Smooth muscle cell (in vitro differentiated cells): ENCODE measurements around the gene LDLRAP1. TPM values are rescaled to one million over a fixed set of nuclear protein-coding genes. Genes with fewer than 3 reads are reported as not detected.

Experiments
- DNase-seq: peaks from one replicate; lab custom pipeline; 2025; ENCODE audit not compliant: unreplicated experiment; lab: John Stamatoyannopoulos, UW
- H2AFZ ChIP-seq: fragments of 200-600 bp; sonication (generic); 2 replicates; pipeline ENCODE4 v1.6.0; 2016; ENCODE audit warnings: antibody characterized with exemption, low read depth, mild to moderate bottlenecking
- H3F3A ChIP-seq: fragments of 200-600 bp; sonication (generic); 2 replicates; pipeline ENCODE4 v1.6.0; 2017; ENCODE audit warnings: antibody characterized with exemption, low read depth
- H3K27ac ChIP-seq: fragments of 200-600 bp; sonication (generic); 2 replicates; pipeline ENCODE4 v1.5.1; 2016; ENCODE audit warnings: low read depth, mild to moderate bottlenecking
- H3K27me3 ChIP-seq: fragments of 200-600 bp; sonication (generic); 2 replicates; pipeline ENCODE4 v1.6.1; 2016; ENCODE audit warnings: low read depth, mild to moderate bottlenecking
- H3K36me3 ChIP-seq: fragments of 200-600 bp; sonication (generic); 2 replicates; pipeline ENCODE4 v1.5.1; 2016; ENCODE audit warnings: low read depth
- H3K4me1 ChIP-seq: fragments of 200-600 bp; sonication (generic); 2 replicates; pipeline ENCODE4 v1.5.1; 2016; ENCODE audit warnings: low read depth
- H3K4me2 ChIP-seq: fragments of 200-600 bp; sonication (generic); 2 replicates; pipeline ENCODE4 v1.6.0; 2016; ENCODE audit warnings: mild to moderate bottlenecking
- H3K4me3 ChIP-seq: fragments of 200-600 bp; sonication (generic); 2 replicates; pipeline ENCODE4 v1.5.1; 2016; ENCODE audit warnings: mild to moderate bottlenecking
- H3K79me2 ChIP-seq: fragments of 200-600 bp; sonication (generic); 2 replicates; pipeline ENCODE4 v1.6.0; 2016; ENCODE audit warnings: low read depth, mild to moderate bottlenecking
- H3K9ac ChIP-seq: fragments of 200-600 bp; sonication (generic); 2 replicates; pipeline ENCODE4 v1.6.0; 2016; ENCODE audit warnings: low read depth
- H3K9me3 ChIP-seq: fragments of 200-600 bp; sonication (generic); replicated peaks from 2 replicates; pipeline ENCODE4 v1.5.1; 2016; ENCODE audit warnings: low read depth
- H4K20me1 ChIP-seq: fragments of 200-600 bp; sonication (generic); 2 replicates; pipeline ENCODE4 v1.6.0; 2016; ENCODE audit warnings: low read depth
- WGBS: methylation state at CpG from one replicate; pipeline ENCODE4 v1.1.7; 2016; ENCODE audit warnings: low lambda C conversion rate; 5-methylcytosine and 5-hydroxymethylcytosine counted together
- polyA plus RNA-seq: library from polyadenylated mRNA; unstranded; fragments of >200 nt; fragmentation: Nextera tagmentation; extraction: Ambion mirVana; gene quantifications from 2 replicates; pipeline ENCODE4 v1.2.1, GENCODE V29; 2016
- total RNA-seq: library from RNA; depleted of rRNA; stranded (reverse); fragments of >200 nt; gene quantifications from 2 replicates; pipeline ENCODE4 v1.2.3, GENCODE V29; 2014
- TF ChIP-seq, protein P1 (sequence below): fragments of 200-600 bp; sonication (generic); IDR thresholded peaks from 2 replicates; pipeline ENCODE4 v1.5.1; 2017; ENCODE audit warnings: borderline replicate concordance, mild to moderate bottlenecking, antibody characterized with exemption; ENCODE audit not compliant: insufficient read depth, poor library complexity, severe bottlenecking

Gene LDLRAP1
- total and polyA plus RNA-seq, 2 experiments from 2014 or later = 19.5 to 39.0 TPM

DNA sequence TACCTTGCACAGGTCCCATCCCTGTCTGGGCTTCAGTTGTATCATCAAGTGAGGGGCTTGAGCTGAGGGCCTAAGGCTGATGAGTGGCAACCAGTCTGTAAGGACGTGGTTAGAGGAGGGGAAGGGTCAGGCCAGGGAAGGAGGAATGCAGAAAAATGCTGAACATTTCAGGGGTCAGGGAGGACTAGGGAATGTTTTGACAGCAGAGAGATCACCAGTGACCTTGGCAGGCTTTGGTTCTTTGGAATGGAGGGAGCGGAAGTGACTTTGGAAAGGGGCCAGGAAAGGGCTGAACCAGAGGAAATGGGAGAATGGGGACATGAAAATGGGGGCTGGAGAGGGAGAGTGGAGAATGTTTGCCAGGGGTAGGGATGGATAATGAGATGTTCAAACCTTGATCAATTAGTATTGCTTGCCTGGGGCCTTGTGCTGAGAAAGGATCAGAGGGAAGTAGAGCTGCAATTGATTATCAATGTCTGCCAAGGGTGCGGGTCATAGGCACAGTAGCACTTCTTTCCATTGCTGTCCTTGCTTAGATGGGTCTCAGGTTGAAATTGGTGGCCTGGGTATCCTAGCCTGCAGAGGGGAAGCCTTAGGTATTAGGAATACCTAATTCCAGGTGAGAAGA lies 7.4 kb downstream of the LDLRAP1 start:
- Histone ChIP-seq H4K20me1 (peaks cover 96% of the 10 kb centered on the region), H3K4me2 (peak overlapping the region; percentile 51)

DNA sequence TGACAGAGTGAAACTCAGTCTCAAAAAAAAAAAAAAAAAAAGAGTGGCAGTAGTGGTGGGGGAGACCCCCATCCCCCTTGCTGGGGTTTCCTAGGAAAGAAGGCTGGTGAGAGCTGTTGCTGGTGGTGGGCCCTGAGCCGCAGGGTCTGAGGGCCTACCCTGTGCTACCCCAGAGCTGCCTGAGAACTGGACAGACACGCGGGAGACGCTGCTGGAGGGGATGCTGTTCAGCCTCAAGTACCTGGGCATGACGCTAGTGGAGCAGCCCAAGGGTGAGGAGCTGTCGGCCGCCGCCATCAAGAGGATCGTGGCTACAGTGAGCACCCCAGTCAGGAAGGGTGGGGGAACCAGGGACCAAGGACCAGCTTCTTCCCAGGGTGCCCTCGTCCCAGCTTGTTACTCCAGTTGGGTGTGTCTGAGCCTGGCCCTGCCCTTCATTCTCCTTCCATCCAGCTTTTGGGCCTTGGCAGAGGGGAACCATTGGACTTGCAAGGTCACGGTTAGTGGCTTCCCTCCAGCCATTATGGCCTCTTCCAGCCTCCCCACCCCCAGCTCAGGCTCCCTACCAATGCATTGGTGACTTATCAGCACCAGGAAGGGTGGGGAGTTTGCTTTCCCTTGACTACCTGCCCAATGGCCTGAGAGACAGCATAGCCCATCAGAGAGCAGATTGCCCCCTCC lies 10.5 kb downstream of the LDLRAP1 start:
- no peak for DNase-seq
- no peak overlapping the region for H3K4me3 ChIP-seq
- no peak overlapping the region for H3K4me2 ChIP-seq
- H3K9ac ChIP-seq = no peak overlapping the region
- over 99% methylated on average over 11 of the region's 11 CpGs for WGBS
- H3K27ac ChIP-seq = no peak overlapping the region
- H2AFZ ChIP-seq = no peak overlapping the region
- H3K79me2 ChIP-seq = peaks cover 50% of the 10 kb centered on the region
- H3F3A ChIP-seq = no peaks in the 10 kb centered on the region
- peaks cover 7% of the 10 kb centered on the region for H3K4me1 ChIP-seq
- H3K27me3 ChIP-seq = no peaks in the 10 kb centered on the region
- H3K9me3 ChIP-seq = no peaks in the 10 kb centered on the region
- TF ChIP-seq, protein P1, sequence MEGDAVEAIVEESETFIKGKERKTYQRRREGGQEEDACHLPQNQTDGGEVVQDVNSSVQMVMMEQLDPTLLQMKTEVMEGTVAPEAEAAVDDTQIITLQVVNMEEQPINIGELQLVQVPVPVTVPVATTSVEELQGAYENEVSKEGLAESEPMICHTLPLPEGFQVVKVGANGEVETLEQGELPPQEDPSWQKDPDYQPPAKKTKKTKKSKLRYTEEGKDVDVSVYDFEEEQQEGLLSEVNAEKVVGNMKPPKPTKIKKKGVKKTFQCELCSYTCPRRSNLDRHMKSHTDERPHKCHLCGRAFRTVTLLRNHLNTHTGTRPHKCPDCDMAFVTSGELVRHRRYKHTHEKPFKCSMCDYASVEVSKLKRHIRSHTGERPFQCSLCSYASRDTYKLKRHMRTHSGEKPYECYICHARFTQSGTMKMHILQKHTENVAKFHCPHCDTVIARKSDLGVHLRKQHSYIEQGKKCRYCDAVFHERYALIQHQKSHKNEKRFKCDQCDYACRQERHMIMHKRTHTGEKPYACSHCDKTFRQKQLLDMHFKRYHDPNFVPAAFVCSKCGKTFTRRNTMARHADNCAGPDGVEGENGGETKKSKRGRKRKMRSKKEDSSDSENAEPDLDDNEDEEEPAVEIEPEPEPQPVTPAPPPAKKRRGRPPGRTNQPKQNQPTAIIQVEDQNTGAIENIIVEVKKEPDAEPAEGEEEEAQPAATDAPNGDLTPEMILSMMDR = no peak
- H3K36me3 ChIP-seq = no peaks in the 10 kb centered on the region
- H4K20me1 ChIP-seq = peaks cover 97% of the 10 kb centered on the region

More for the DNA sequence above, 7.4 kb downstream of the LDLRAP1 start:
- Histone ChIP-seq H3K9ac (no peak overlapping the region), H3K9me3 (no peaks in the 10 kb centered on the region), H3F3A (peaks cover 6% of the 10 kb centered on the region), H3K36me3 (no peaks in the 10 kb centered on the region), H3K4me3 (no peak overlapping the region), H3K79me2 (peaks cover 73% of the 10 kb centered on the region), H3K4me1 (peaks cover 8% of the 10 kb centered on the region), H2AFZ (no peak overlapping the region), H3K27me3 (no peaks in the 10 kb centered on the region), H3K27ac (peak overlapping the region; percentile 35)
- no peak for DNase-seq
- TF ChIP-seq, protein P1 = no peak
- 87% methylated on average over 3 of the region's 3 CpGs for WGBS

DNA sequence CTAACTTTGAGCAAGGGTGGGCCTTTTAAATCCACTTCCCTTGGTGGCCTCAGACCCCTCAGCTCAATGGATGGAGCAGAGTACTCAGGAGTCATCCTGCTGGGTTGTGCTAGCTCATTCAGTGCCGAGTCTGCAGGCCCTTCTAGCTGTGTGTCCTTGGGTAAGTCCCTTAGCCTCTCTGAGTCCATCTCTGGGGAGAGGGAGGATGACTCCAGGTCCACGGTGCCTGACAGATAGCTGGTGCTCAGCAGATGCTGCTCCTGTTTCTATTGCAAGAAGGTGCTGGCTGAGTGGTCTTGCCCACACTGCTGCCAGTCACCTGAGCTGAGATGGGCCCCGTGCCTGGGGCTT lies 11.0 kb downstream of the LDLRAP1 start:
- Histone ChIP-seq H3K27me3 (no peaks in the 10 kb centered on the region), H3F3A (no peaks in the 10 kb centered on the region), H3K79me2 (peaks cover 50% of the 10 kb centered on the region), H3K36me3 (no peaks in the 10 kb centered on the region), H2AFZ (no peak overlapping the region), H3K4me1 (peaks cover 2% of the 10 kb centered on the region), H3K27ac (no peak overlapping the region), H3K4me3 (no peak overlapping the region), H3K4me2 (no peak overlapping the region), H3K9me3 (no peaks in the 10 kb centered on the region), H4K20me1 (peaks cover 97% of the 10 kb centered on the region), H3K9ac (no peak overlapping the region)
- DNase-seq = no peak
- TF ChIP-seq, protein P1 = no peak
- WGBS = 100% methylated on average over 3 of the region's 3 CpGs
